Keratinocyte (primary cell): ENCODE results near the gene SIN3B. TPM values are rescaled to one million over a fixed set of nuclear protein-coding genes. Genes with fewer than 3 reads are reported as not detected.

ENCODE experiments used
- DNase-seq: peaks from one replicate; pipeline ENCODE4 v3.0.0-alpha.2; 2011; ENCODE audit warnings: low read depth, missing footprints, low spot score
- FAIRE-seq: peaks from 2 replicates; lab custom pipeline; 2011; peaks lifted over from hg19 to GRCh38; lab: Jason Lieb, UNC
- H2AFZ ChIP-seq: 2 replicates; pipeline ENCODE4 v1.6.0; 2012; ENCODE audit warnings: low read length, control low read depth, inconsistent platforms; ENCODE audit not compliant: control insufficient read depth
- H3K27ac ChIP-seq: 2 replicates; pipeline ENCODE4 v1.5.1; 2011; ENCODE audit warnings: low read length; ENCODE audit not compliant: control insufficient read depth, insufficient read depth
- H3K27me3 ChIP-seq: 3 replicates; pipeline ENCODE4 v1.6.0; 2011; ENCODE audit warnings: low read length; ENCODE audit not compliant: control insufficient read depth, insufficient read depth; ENCODE audit errors: extremely low read depth
- H3K36me3 ChIP-seq, 2 experiments: 2 replicates in 1 of 2; 3 replicates in 1 of 2; pipeline ENCODE4 v1.5.1; 2011; ENCODE audit warnings: low read length in 2 of 2, mild to moderate bottlenecking in 1 of 2; ENCODE audit not compliant: control insufficient read depth in 2 of 2, insufficient read depth in 2 of 2; ENCODE audit errors: extremely low read depth in 1 of 2
- H3K4me1 ChIP-seq: 3 replicates; pipeline ENCODE4 v1.5.1; 2011; ENCODE audit warnings: low read length; ENCODE audit not compliant: control insufficient read depth, insufficient read depth; ENCODE audit errors: extremely low read depth
- H3K4me2 ChIP-seq: 3 replicates; pipeline ENCODE4 v1.6.0; 2011; ENCODE audit warnings: low read depth, low read length; ENCODE audit not compliant: control insufficient read depth, insufficient read depth; ENCODE audit errors: extremely low read depth
- H3K4me3 ChIP-seq, 3 experiments: fragments of 200-600 bp in 1 of 3; sonication (generic) in 1 of 3; 2 replicates in 2 of 3; 3 replicates in 1 of 3; pipeline ENCODE4 v1.5.1; 2011 to 2016; ENCODE audit warnings: low read length in 3 of 3, mild to moderate bottlenecking in 3 of 3, control low read depth in 2 of 3, inconsistent platforms in 1 of 3, low read depth in 1 of 3, mixed read lengths in 1 of 3, mixed run types in 1 of 3, moderate library complexity in 1 of 3; ENCODE audit not compliant: control insufficient read depth in 2 of 3, insufficient read depth in 2 of 3; ENCODE audit errors: extremely low read depth in 1 of 3
- H3K79me2 ChIP-seq: 2 replicates; pipeline ENCODE4 v1.6.0; 2012; ENCODE audit warnings: low read length; ENCODE audit not compliant: control insufficient read depth, insufficient read depth
- H3K9ac ChIP-seq: 3 replicates; pipeline ENCODE4 v1.6.0; 2011; ENCODE audit warnings: low read length; ENCODE audit not compliant: control insufficient read depth, insufficient read depth; ENCODE audit errors: extremely low read depth
- H3K9me1 ChIP-seq: 3 replicates; pipeline ENCODE4 v1.6.0; 2011; ENCODE audit warnings: low read length; ENCODE audit not compliant: control insufficient read depth, insufficient read depth; ENCODE audit errors: extremely low read depth
- H3K9me3 ChIP-seq: 2 replicates; pipeline ENCODE4 v1.5.1; 2012; ENCODE audit warnings: low read depth, low read length; ENCODE audit not compliant: control insufficient read depth
- H4K20me1 ChIP-seq: 3 replicates; pipeline ENCODE4 v1.6.0; 2011; ENCODE audit warnings: low read length; ENCODE audit not compliant: control insufficient read depth, insufficient read depth; ENCODE audit errors: extremely low read depth
- EZH2 ChIP-seq: IDR thresholded peaks from one replicate; pipeline ENCODE4 v1.6.1; 2012; ENCODE audit warnings: inconsistent platforms, mild to moderate bottlenecking, low read length, moderate library complexity
- dilution Hi-C: fragments of 300-500 bp; cut with MboI; formaldehyde crosslinking; loops from one replicate; pipeline ENCODE4 v1.7.0; 2020; ENCODE audit warnings: low sequenced_read_pairs; ENCODE audit not compliant: extremely low pct_ligation_motif_present
- polyA plus RNA-seq, 5 experiments: library from polyadenylated mRNA; depleted of rRNA in 3 of 5; stranded (reverse) in 3 of 5; stranded (forward) in 1 of 5; unstranded in 1 of 5; fragments of >200 nt; gene quantifications; 1 replicate in 1 of 5; 2 replicates in 3 of 5; 3 replicates in 1 of 5; pipeline versions ENCODE4 v1.2.1 to v1.2.3, GENCODE V29; 2011 to 2012; ENCODE audit warnings: missing spikeins in 2 of 5, low read depth in 1 of 5, low replicate concordance in 1 of 5
- TF ChIP-seq, protein P1 (sequence below), 3 experiments: IDR thresholded peaks in 1 of 3; conservative IDR thresholded peaks in 1 of 3; optimal IDR thresholded peaks in 1 of 3; 2 replicates in 2 of 3; 3 replicates in 1 of 3; pipeline versions ENCODE3 to v1.5.1; 2011; ENCODE audit warnings: low read length in 3 of 3, mild to moderate bottlenecking in 3 of 3, moderate library complexity in 2 of 3, control low read depth in 1 of 3, inconsistent platforms in 1 of 3; ENCODE audit not compliant: insufficient read depth in 2 of 3; ENCODE audit errors: extremely low read depth in 1 of 3

SIN3B gene
- polyA plus RNA-seq, 1 donor (not counting 4 experiments of a cell fraction or from before 2014, with no cell fraction given): 30.9 TPM

- Histone ChIP-seq H3K27ac (no peak within 1 kb of the TSS), H3K9me1 (no peaks in the 10 kb centered on the region), H3K4me1 (peaks cover under 1% of the 10 kb centered on the region), H2AFZ (no peak within 1 kb of the TSS), H3K9me3 (no peaks in the 10 kb centered on the region), H3K4me3 (no peak within 1 kb of the TSS), H3K36me3 (no peaks in the 10 kb centered on the region), H3K27me3 (no peaks in the 10 kb centered on the region), H3K79me2 (no peaks in the 10 kb centered on the region), H4K20me1 (no peaks in the 10 kb centered on the region), H3K4me2 (no peak within 1 kb of the TSS), H3K9ac (no peak within 1 kb of the TSS)
- TF ChIP-seq, protein P1, sequence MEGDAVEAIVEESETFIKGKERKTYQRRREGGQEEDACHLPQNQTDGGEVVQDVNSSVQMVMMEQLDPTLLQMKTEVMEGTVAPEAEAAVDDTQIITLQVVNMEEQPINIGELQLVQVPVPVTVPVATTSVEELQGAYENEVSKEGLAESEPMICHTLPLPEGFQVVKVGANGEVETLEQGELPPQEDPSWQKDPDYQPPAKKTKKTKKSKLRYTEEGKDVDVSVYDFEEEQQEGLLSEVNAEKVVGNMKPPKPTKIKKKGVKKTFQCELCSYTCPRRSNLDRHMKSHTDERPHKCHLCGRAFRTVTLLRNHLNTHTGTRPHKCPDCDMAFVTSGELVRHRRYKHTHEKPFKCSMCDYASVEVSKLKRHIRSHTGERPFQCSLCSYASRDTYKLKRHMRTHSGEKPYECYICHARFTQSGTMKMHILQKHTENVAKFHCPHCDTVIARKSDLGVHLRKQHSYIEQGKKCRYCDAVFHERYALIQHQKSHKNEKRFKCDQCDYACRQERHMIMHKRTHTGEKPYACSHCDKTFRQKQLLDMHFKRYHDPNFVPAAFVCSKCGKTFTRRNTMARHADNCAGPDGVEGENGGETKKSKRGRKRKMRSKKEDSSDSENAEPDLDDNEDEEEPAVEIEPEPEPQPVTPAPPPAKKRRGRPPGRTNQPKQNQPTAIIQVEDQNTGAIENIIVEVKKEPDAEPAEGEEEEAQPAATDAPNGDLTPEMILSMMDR (optimal IDR thresholded peaks at IDR 0.05 in 1 of 3, IDR thresholded peaks at IDR 0.05 in 1 of 3, conservative IDR thresholded peaks at IDR 0.05 in 1 of 3; ENCODE audit: extremely low read depth in 1 of 3, insufficient read depth in 2 of 3, low read length in 3 of 3): no peak
- TF ChIP-seq EZH2: no peak
- FAIRE-seq: no peak
- dilution Hi-C loops: no loop called here
- DNase-seq: no peak
These were observed 59.6 kb downstream of the SIN3B start, which contains the start of gene F2RL3 for GRCh38 chr19:16888629-16889365. Gene F2RL3 (plus strand): TSS chr19:16888999. CDS start chr19:16889190, 191 bp downstream.

GRCh38 chr19:16889366-16889882 lies 60.2 kb downstream of the SIN3B start:
- no peaks in the 10 kb centered on the region for H3K9me1 ChIP-seq
- no peaks in the 10 kb centered on the region for H3K4me1 ChIP-seq
- no peaks in the 10 kb centered on the region for H3K9me3 ChIP-seq
- H3K4me3 ChIP-seq: no peak overlapping the region
- H3K9ac ChIP-seq: no peak overlapping the region
- H4K20me1 ChIP-seq: no peaks in the 10 kb centered on the region
- H3K27ac ChIP-seq: no peak overlapping the region
- DNase-seq: no peak
- dilution Hi-C loops: no loop called here
- H3K27me3 ChIP-seq: no peaks in the 10 kb centered on the region
- TF ChIP-seq, protein P1 (optimal IDR thresholded peaks at IDR 0.05 in 1 of 3, IDR thresholded peaks at IDR 0.05 in 1 of 3, conservative IDR thresholded peaks at IDR 0.05 in 1 of 3; ENCODE audit: extremely low read depth in 1 of 3, insufficient read depth in 2 of 3, low read length in 3 of 3): no peak
- no peak for TF ChIP-seq EZH2
- no peaks in the 10 kb centered on the region for H3K79me2 ChIP-seq
- H3K36me3 ChIP-seq: no peaks in the 10 kb centered on the region
- no peak for FAIRE-seq
- no peak overlapping the region for H2AFZ ChIP-seq
- no peak overlapping the region for H3K4me2 ChIP-seq
